Mesodermal cell (in vitro differentiated cells): ENCODE data around the gene CLCN7.

Experiments used
- H3K27ac ChIP-seq: 2 replicates; pipeline ENCODE4 v1.7.0; 2013; ENCODE audit warnings: mild to moderate bottlenecking, low read depth, low read length, moderate library complexity; ENCODE audit not compliant: severe bottlenecking
- H3K36me3 ChIP-seq: 2 replicates; pipeline ENCODE4 v1.7.1; 2013; ENCODE audit warnings: mild to moderate bottlenecking, low read length, moderate library complexity; ENCODE audit not compliant: control insufficient read depth, insufficient read depth
- H3K4me1 ChIP-seq: one replicate; pipeline ENCODE4 v1.7.1; 2013; ENCODE audit warnings: mild to moderate bottlenecking, low read length; ENCODE audit not compliant: insufficient read depth, control insufficient read depth, poor library complexity, severe bottlenecking
- H3K4me3 ChIP-seq: 2 replicates; pipeline ENCODE4 v1.7.0; 2013; ENCODE audit warnings: low read length, control low read depth, mild to moderate bottlenecking; ENCODE audit not compliant: insufficient read depth, poor library complexity, severe bottlenecking; ENCODE audit errors: extremely low read depth
- H3K9me3 ChIP-seq: 2 replicates; pipeline ENCODE4 v1.7.1; 2013; ENCODE audit warnings: mild to moderate bottlenecking, low read length, moderate library complexity; ENCODE audit not compliant: control insufficient read depth
- WGBS, 2 experiments: methylation state at CpG; one replicate each; pipeline ENCODE4 v1.1.5; 2013; ENCODE audit warnings: missing lambda C conversion rate in 2 of 2; ENCODE audit not compliant: insufficient coverage in 2 of 2; 5-methylcytosine and 5-hydroxymethylcytosine counted together

The CLCN7 gene

GRCh38 chr16:1428511-1428910 is 46.3 kb downstream of the CLCN7 start:
- no peaks in the 10 kb centered on the region for H3K36me3 ChIP-seq
- no peaks in the 10 kb centered on the region for H3K9me3 ChIP-seq
- no peaks in the 10 kb centered on the region for H3K4me1 ChIP-seq
- no peak overlapping the region for H3K4me3 ChIP-seq
- H3K27ac ChIP-seq = no peak overlapping the region
- 76 to 77% methylated on average over 10 to 18 of the region's 21 CpGs for WGBS, 2 experiments

GRCh38 chr16:1427473-1428461 is 47.1 kb downstream of the CLCN7 start:
- Histone ChIP-seq H3K9me3 (no peaks in the 10 kb centered on the region), H3K4me3 (no peak overlapping the region), H3K36me3 (no peaks in the 10 kb centered on the region), H3K27ac (no peak overlapping the region), H3K4me1 (no peaks in the 10 kb centered on the region)
- 95% methylated on average over 35 to 53 of the region's 53 CpGs for WGBS, 2 experiments

- Histone ChIP-seq H3K4me3 (no peak overlapping the region), H3K36me3 (no peaks in the 10 kb centered on the region), H3K9me3 (peaks cover 9% of the 10 kb centered on the region), H3K4me1 (no peaks in the 10 kb centered on the region), H3K27ac (no peak overlapping the region)
- 87 to 88% methylated on average over 26 to 33 of the region's 42 CpGs for WGBS, 2 experiments
Measured at GRCh38 chr16:1426734-1427471, 47.9 kb downstream of the CLCN7 start.

GRCh38 chr16:1425616-1426370 is 49.0 kb downstream of the CLCN7 start:
- 80 to 93% methylated on average over 12 to 15 of the region's 16 CpGs for WGBS, 2 experiments
- Histone ChIP-seq H3K27ac (no peak overlapping the region), H3K36me3 (no peaks in the 10 kb centered on the region), H3K9me3 (peaks cover 11% of the 10 kb centered on the region), H3K4me1 (no peaks in the 10 kb centered on the region), H3K4me3 (no peak overlapping the region)

GRCh38 chr16:1424028-1424427 is 50.8 kb downstream of the CLCN7 start:
- H3K27ac ChIP-seq = no peak overlapping the region
- 93 to 99% methylated on average over 10 to 11 of the region's 12 CpGs for WGBS, 2 experiments
- peaks cover 11% of the 10 kb centered on the region for H3K9me3 ChIP-seq
- no peak overlapping the region for H3K4me3 ChIP-seq
- peaks cover 5% of the 10 kb centered on the region for H3K4me1 ChIP-seq
- H3K36me3 ChIP-seq = peaks cover 2% of the 10 kb centered on the region

GRCh38 chr16:1422076-1422475 is 52.8 kb downstream of the CLCN7 start:
- Histone ChIP-seq H3K36me3 (peaks cover 19% of the 10 kb centered on the region), H3K4me1 (peaks cover 5% of the 10 kb centered on the region), H3K4me3 (no peak overlapping the region), H3K9me3 (peaks cover 11% of the 10 kb centered on the region), H3K27ac (no peak overlapping the region)
- WGBS, 2 experiments = 97 to 98% methylated on average over 7 to 10 of the region's 10 CpGs

- H3K27ac ChIP-seq = peak overlapping the region; percentile 74
Measured at GRCh38 chr16:1420111-1420539, 54.7 kb downstream of the CLCN7 start.

GRCh38 chr16:1416521-1416941 is 58.3 kb downstream of the CLCN7 start:
- no peaks in the 10 kb centered on the region for H3K9me3 ChIP-seq
- no peak overlapping the region for H3K4me3 ChIP-seq
- peaks cover 5% of the 10 kb centered on the region for H3K4me1 ChIP-seq
- H3K36me3 ChIP-seq = peaks cover 31% of the 10 kb centered on the region
- no peak overlapping the region for H3K27ac ChIP-seq
- 93 to 97% methylated on average over 3 of the region's 3 CpGs for WGBS, 2 experiments

More at GRCh38 chr16:1420111-1420539, 54.7 kb downstream of the CLCN7 start:
- Histone ChIP-seq H3K4me1 (peaks cover 5% of the 10 kb centered on the region), H3K9me3 (peaks cover 11% of the 10 kb centered on the region), H3K36me3 (peaks cover 19% of the 10 kb centered on the region), H3K4me3 (peak overlapping the region; percentile 99)
- WGBS, 2 experiments = 3 to 5% methylated on average over 20 to 22 of the region's 22 CpGs

GRCh38 chr16:1414532-1415260 is 60.1 kb downstream of the CLCN7 start, which contains the start of gene UNKL:
Gene UNKL, minus strand, starts transcription at chr16:1414704. Its CDS starts 13 bp downstream, at chr16:1414691.
- Histone ChIP-seq H3K4me1 (peaks cover 5% of the 10 kb centered on the region), H3K36me3 (peaks cover 32% of the 10 kb centered on the region), H3K9me3 (no peaks in the 10 kb centered on the region), H3K4me3 (peak within 1 kb of the TSS; percentile 79), H3K27ac (peak within 1 kb of the TSS; percentile 43)
- 0 to 17% methylated on average over 16 to 19 of the region's 72 CpGs for WGBS, 2 experiments
